HepG2 (cell line): ENCODE measurements around the gene SMG7. TPM values are rescaled to one million over a fixed set of nuclear protein-coding genes. Genes with fewer than 3 reads are reported as not detected.

Source experiments
- ARNT2 ChIP-seq: sonication (generic); formaldehyde crosslinking; IDR thresholded peaks from 2 replicates; pipeline ENCODE4 v1.8.0; 2022; ENCODE audit warnings: mild to moderate bottlenecking, low read depth, missing genetic modification reagents, moderate library complexity
- ATF1 ChIP-seq: IDR thresholded peaks from 2 replicates; pipeline ENCODE4 v1.6.1; 2016; ENCODE audit warnings: mild to moderate bottlenecking, control low read depth
- CBX5 ChIP-seq: sonication (generic); formaldehyde crosslinking; IDR thresholded peaks from 2 replicates; pipeline ENCODE4 v1.4.0; 2020; ENCODE audit warnings: missing genetic modification reagents, borderline replicate concordance
- HNF1B ChIP-seq: sonication (generic); formaldehyde crosslinking; IDR thresholded peaks from 2 replicates; pipeline ENCODE4 v1.5.1; 2020; ENCODE audit warnings: mild to moderate bottlenecking, moderate library complexity, missing genetic modification reagents
- HNRNPL ChIP-seq: fragments of 200-400 bp; formaldehyde crosslinking; IDR thresholded peaks from 2 replicates; pipeline ENCODE4 v1.6.1; 2017; ENCODE audit warnings: mild to moderate bottlenecking, low read depth, low read length
- MXD3 ChIP-seq: IDR thresholded peaks from 2 replicates; pipeline ENCODE4 v1.6.1; 2016; ENCODE audit warnings: mild to moderate bottlenecking, missing biosample characterization, missing genetic modification reagents
- PITX1 ChIP-seq: sonication (generic); formaldehyde crosslinking; IDR thresholded peaks from 2 replicates; pipeline ENCODE4 v1.5.1; 2020; ENCODE audit warnings: mild to moderate bottlenecking, missing genetic modification reagents
- SETDB1 ChIP-seq: sonication (generic); formaldehyde crosslinking; IDR thresholded peaks from 2 replicates; pipeline ENCODE4 v1.5.1; 2020; ENCODE audit warnings: missing genetic modification reagents, mild to moderate bottlenecking, borderline replicate concordance
- TAF1 ChIP-seq: sonication (generic); formaldehyde crosslinking; IDR thresholded peaks from 2 replicates; pipeline ENCODE4 v1.4.0; 2020; ENCODE audit warnings: missing genetic modification reagents
- TBX2 ChIP-seq: sonication (generic); formaldehyde crosslinking; IDR thresholded peaks from 2 replicates; pipeline ENCODE4 v1.5.0; 2020; ENCODE audit warnings: missing genetic modification reagents, mild to moderate bottlenecking, borderline replicate concordance
- ZFX ChIP-seq: sonication (generic); formaldehyde crosslinking; IDR thresholded peaks from 2 replicates; pipeline ENCODE4 v1.4.0; 2020; ENCODE audit warnings: mild to moderate bottlenecking, low read depth, missing genetic modification reagents, moderate library complexity
- ZNF160 ChIP-seq: sonication (generic); formaldehyde crosslinking; IDR thresholded peaks from 2 replicates; pipeline ENCODE4 v1.8.0; 2022; ENCODE audit warnings: mild to moderate bottlenecking, inconsistent platforms, missing genetic modification reagents
- ZNF17 ChIP-seq: sonication (generic); formaldehyde crosslinking; IDR thresholded peaks from 2 replicates; pipeline ENCODE4 v1.5.0; 2020; ENCODE audit warnings: mild to moderate bottlenecking, missing genetic modification reagents
- ZNF225 ChIP-seq: sonication (generic); formaldehyde crosslinking; IDR thresholded peaks from 2 replicates; pipeline ENCODE4 v1.4.0; 2020; ENCODE audit warnings: mild to moderate bottlenecking, missing genetic modification reagents
- ZNF34 ChIP-seq: sonication (generic); formaldehyde crosslinking; IDR thresholded peaks from 2 replicates; pipeline ENCODE4 v1.4.0; 2020; ENCODE audit warnings: mild to moderate bottlenecking, missing genetic modification reagents, borderline replicate concordance
- ZNF446 ChIP-seq: sonication (generic); formaldehyde crosslinking; IDR thresholded peaks from 2 replicates; pipeline ENCODE4 v1.5.0; 2020; ENCODE audit warnings: mild to moderate bottlenecking, missing genetic modification reagents
- ZNF546 ChIP-seq: sonication (generic); formaldehyde crosslinking; conservative IDR thresholded peaks from 2 replicates; pipeline ENCODE4 v1.8.1; 2023; ENCODE audit warnings: mild to moderate bottlenecking, missing genetic modification reagents
- ZNF703 ChIP-seq: sonication (generic); formaldehyde crosslinking; IDR thresholded peaks from 2 replicates; pipeline ENCODE4 v1.5.1; 2020; ENCODE audit warnings: missing genetic modification reagents, mild to moderate bottlenecking, moderate library complexity, borderline replicate concordance
- ZNF772 ChIP-seq: sonication (generic); formaldehyde crosslinking; IDR thresholded peaks from 2 replicates; pipeline ENCODE4 v1.5.0; 2020; ENCODE audit warnings: mild to moderate bottlenecking, missing genetic modification reagents
- polyA plus RNA-seq, 8 experiments: library from polyadenylated mRNA; depleted of rRNA in 3 of 8; stranded (reverse) in 7 of 8; unstranded in 1 of 8; fragments of >200 nt; fragmentation: Illumina TruSeq in 4 of 8; extraction: Trizol in 4 of 8; gene quantifications; 2 replicates each; pipeline versions ENCODE4 v1.2.1 to v1.2.3, GENCODE V29; 2011 to 2016; ENCODE audit warnings: low read depth in 4 of 8, missing spikeins in 1 of 8, mixed read lengths in 1 of 8; ENCODE audit not compliant: insufficient read depth in 1 of 8
- total RNA-seq, 5 experiments: library from RNA; depleted of rRNA; stranded (reverse); fragments of >200 nt; fragmentation: Illumina TruSeq; extraction: Trizol; gene quantifications; 2 replicates each; pipeline ENCODE4 v1.2.3, GENCODE V29; 2016; ENCODE audit warnings: low read depth in 1 of 5
- TF ChIP-seq, protein P1 (sequence below): sonication (generic); formaldehyde crosslinking; IDR thresholded peaks from 2 replicates; pipeline ENCODE4 v1.8.0; 2022; ENCODE audit warnings: mild to moderate bottlenecking, missing genetic modification reagents; ENCODE audit not compliant: insufficient replicate concordance
- TF ChIP-seq, protein P2 (sequence below): sonication (generic); formaldehyde crosslinking; IDR thresholded peaks from 2 replicates; pipeline ENCODE4 v1.8.1; 2023; ENCODE audit warnings: missing genetic modification reagents, mild to moderate bottlenecking, borderline replicate concordance
- TF ChIP-seq, protein P3 (sequence below): sonication (generic); formaldehyde crosslinking; IDR thresholded peaks from 2 replicates; pipeline ENCODE4 v1.8.1; 2022; ENCODE audit warnings: mild to moderate bottlenecking, missing genetic modification reagents
- TF ChIP-seq, protein P4 (sequence below): sonication (generic); formaldehyde crosslinking; IDR thresholded peaks from 2 replicates; pipeline ENCODE4 v1.8.0; 2022; ENCODE audit warnings: missing genetic modification reagents, mild to moderate bottlenecking, inconsistent platforms, borderline replicate concordance

Gene SMG7
- total and polyA plus RNA-seq, 2 of the 13 experiments (the other 11 are each of a cell fraction or from before 2014, with no cell fraction given) = 14.9 to 27.9 TPM

DNA sequence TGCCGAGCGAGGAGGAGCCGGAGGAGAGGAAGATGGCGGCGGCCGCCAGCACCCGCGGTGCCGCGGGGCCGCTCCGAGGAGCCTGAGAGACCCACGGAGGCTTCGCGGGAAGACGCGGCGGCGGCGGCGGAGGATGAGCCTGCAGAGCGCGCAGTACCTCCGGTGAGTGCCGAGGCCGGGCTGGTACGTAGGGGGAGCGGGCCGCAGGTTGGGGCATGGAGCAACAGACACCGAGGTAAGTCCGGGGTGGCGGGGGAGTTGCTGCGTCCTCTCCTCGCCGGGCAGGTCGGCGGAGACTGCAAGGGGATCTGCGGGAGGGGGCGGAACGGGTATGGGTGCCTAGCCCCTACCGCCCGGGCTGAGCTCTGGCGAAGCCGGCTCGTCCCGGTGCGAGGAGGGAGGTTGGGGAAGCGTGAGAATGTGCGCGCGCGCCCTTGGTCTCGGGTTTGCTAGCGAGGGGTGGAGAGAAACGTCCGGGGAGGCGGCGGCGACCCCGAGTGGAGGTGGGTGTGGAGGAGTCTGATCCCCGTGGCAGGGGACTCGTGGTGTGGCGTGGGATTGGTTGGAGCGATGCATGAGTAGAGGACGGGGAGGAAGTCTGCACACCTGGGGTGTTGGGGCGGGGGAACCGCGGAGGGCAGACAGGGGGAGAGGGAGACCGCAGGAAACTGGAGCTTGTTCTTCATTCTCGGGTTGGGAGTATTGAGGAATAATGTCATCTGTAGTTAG is at the start of gene SMG7 (continued):
- TF ChIP-seq, protein P1, sequence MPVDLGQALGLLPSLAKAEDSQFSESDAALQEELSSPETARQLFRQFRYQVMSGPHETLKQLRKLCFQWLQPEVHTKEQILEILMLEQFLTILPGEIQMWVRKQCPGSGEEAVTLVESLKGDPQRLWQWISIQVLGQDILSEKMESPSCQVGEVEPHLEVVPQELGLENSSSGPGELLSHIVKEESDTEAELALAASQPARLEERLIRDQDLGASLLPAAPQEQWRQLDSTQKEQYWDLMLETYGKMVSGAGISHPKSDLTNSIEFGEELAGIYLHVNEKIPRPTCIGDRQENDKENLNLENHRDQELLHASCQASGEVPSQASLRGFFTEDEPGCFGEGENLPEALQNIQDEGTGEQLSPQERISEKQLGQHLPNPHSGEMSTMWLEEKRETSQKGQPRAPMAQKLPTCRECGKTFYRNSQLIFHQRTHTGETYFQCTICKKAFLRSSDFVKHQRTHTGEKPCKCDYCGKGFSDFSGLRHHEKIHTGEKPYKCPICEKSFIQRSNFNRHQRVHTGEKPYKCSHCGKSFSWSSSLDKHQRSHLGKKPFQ = peak; percentile 39
- TF ChIP-seq HNF1B = no peak
- TF ChIP-seq ZNF225 = peak; percentile 86; the same call in 1 of the 2 replicates
- TF ChIP-seq ZNF446 (CRISPR knock-in tag) = no peak
- no peak for TF ChIP-seq ATF1 (CRISPR knock-in tag)
- TF ChIP-seq, protein P2, sequence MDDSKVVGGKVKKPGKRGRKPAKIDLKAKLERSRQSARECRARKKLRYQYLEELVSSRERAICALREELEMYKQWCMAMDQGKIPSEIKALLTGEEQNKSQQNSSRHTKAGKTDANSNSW (CRISPR knock-in tag) = no peak
- peak; percentile 37 for TF ChIP-seq TAF1 (CRISPR knock-in tag)
- no peak for TF ChIP-seq PITX1 (CRISPR knock-in tag)
- no peak for TF ChIP-seq ARNT2 (CRISPR knock-in tag)
- no peak for TF ChIP-seq ZNF17 (CRISPR knock-in tag)
- TF ChIP-seq, protein P3, sequence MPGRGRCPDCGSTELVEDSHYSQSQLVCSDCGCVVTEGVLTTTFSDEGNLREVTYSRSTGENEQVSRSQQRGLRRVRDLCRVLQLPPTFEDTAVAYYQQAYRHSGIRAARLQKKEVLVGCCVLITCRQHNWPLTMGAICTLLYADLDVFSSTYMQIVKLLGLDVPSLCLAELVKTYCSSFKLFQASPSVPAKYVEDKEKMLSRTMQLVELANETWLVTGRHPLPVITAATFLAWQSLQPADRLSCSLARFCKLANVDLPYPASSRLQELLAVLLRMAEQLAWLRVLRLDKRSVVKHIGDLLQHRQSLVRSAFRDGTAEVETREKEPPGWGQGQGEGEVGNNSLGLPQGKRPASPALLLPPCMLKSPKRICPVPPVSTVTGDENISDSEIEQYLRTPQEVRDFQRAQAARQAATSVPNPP = no peak
- 0 out of 2 replicates have a peak, but pooled peaks have one; percentile 14 for TF ChIP-seq ZNF160 (CRISPR knock-in tag)
- no peak for TF ChIP-seq SETDB1 (CRISPR knock-in tag)
- peak; percentile 59 for TF ChIP-seq ZFX
- TF ChIP-seq ZNF34 = no peak
- no peak; the same call in 1 of the 2 replicates for TF ChIP-seq TBX2 (CRISPR knock-in tag)
- TF ChIP-seq MXD3 (CRISPR knock-in tag) = 0 out of 2 replicates have a peak, but pooled peaks have one; percentile 55
- TF ChIP-seq ZNF546 (CRISPR knock-in tag) = peak; percentile 28; the same call in 1 of the 2 replicates
- TF ChIP-seq ZNF703 = 0 out of 2 replicates have a peak, but pooled peaks have one; percentile 58
- TF ChIP-seq, protein P4, sequence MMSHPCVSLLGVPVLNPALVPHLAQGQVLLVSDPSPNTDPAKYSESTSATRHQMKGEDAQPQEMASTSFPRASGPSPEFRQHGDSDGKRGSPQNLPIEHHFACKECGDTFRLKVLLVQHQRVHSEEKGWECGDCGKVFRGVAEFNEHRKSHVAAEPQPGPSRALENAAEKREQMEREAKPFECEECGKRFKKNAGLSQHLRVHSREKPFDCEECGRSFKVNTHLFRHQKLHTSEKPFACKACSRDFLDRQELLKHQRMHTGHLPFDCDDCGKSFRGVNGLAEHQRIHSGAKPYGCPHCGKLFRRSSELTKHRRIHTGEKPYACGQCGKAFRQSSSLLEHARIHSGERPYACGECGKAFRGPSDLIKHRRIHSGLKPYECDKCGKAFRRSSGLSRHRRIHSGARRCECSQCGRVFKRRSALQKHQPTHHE (CRISPR knock-in tag) = no peak
- TF ChIP-seq CBX5 (CRISPR knock-in tag) = no peak
- no peak for TF ChIP-seq HNRNPL
- TF ChIP-seq ZNF772 (CRISPR knock-in tag) = no peak
